GM18502 (cell line): ENCODE measurements around the gene LRRC32.

Source experiments
- ATAC-seq: cut with Tn5 transposase; IDR thresholded peaks from one replicate; pipeline ENCODE4 v1.9.1; 2021; ENCODE audit warnings: mild to moderate bottlenecking; ENCODE audit not compliant: unreplicated experiment, poor library complexity

The LRRC32 gene

GRCh38 chr11:76665921-76666351 lies 4.6 kb downstream of the LRRC32 start:
- ATAC-seq = no peak

- ATAC-seq = no peak
Measured at GRCh38 chr11:76665172-76665571, 5.4 kb downstream of the LRRC32 start.

- ATAC-seq = no peak
Measured at GRCh38 chr11:76664578-76665061, 5.9 kb downstream of the LRRC32 start.

GRCh38 chr11:76663912-76664440 lies 6.6 kb downstream of the LRRC32 start:
- ATAC-seq = no peak

GRCh38 chr11:76663486-76663810 lies 7.1 kb downstream of the LRRC32 start:
- ATAC-seq = no peak

- no peak for ATAC-seq
Measured at GRCh38 chr11:76662656-76663485, 7.7 kb downstream of the LRRC32 start.

- no peak for ATAC-seq
Measured at GRCh38 chr11:76661834-76662434, 8.6 kb downstream of the LRRC32 start.

GRCh38 chr11:76661306-76661751 lies 9.2 kb downstream of the LRRC32 start:
- ATAC-seq = no peak

GRCh38 chr11:76660533-76661305 lies 9.8 kb downstream of the LRRC32 start:
- ATAC-seq = no peak

- ATAC-seq = no peak
Measured at GRCh38 chr11:76659672-76660532, 10.6 kb downstream of the LRRC32 start.

GRCh38 chr11:76658651-76659650 lies 11.6 kb downstream of the LRRC32 start:
- ATAC-seq = no peak

- ATAC-seq = no peak
Measured at GRCh38 chr11:76658231-76658630, 12.3 kb downstream of the LRRC32 start.

- no peak for ATAC-seq
Measured at GRCh38 chr11:76657187-76658170, 13.1 kb downstream of the LRRC32 start.

- ATAC-seq = no peak
Measured at GRCh38 chr11:76656571-76657081, 13.9 kb downstream of the LRRC32 start.

GRCh38 chr11:76656050-76656531 lies 14.5 kb downstream of the LRRC32 start:
- no peak for ATAC-seq

GRCh38 chr11:76655501-76656049 lies 15.0 kb downstream of the LRRC32 start:
- no peak for ATAC-seq

- ATAC-seq = no peak
Measured at GRCh38 chr11:76654980-76655379, 15.6 kb downstream of the LRRC32 start.
